Measurements from ENCODE around the gene RAD51B. TPM values are rescaled to one million over a fixed set of nuclear protein-coding genes. Genes with fewer than 3 reads are reported as not detected.

The RAD51B gene
- total RNA-seq, 1 experiment from 2014 or later: 16.7 TPM

- no peak overlapping the region for H3T11ph ChIP-seq (ENCODE audit: low read length)
- H3K4me1 ChIP-seq (ENCODE audit: insufficient read depth, low read length): no peaks in the 10 kb centered on the region; the same call in 1 of the 2 replicates
- no peaks in the 10 kb centered on the region for H3K27me3 ChIP-seq (ENCODE audit: insufficient read depth, low read length)
- Mint-ChIP-seq H3K9me3 (peaks cover 0 to 4% of the 10 kb centered on the region in 2 experiments; a peak in 1 of 5 replicates), H3K4me3 (no peak overlapping the region), H3K27ac (peak overlapping the region in 1 of 3 experiments; percentile 9; a peak in 1 of 7 replicates), H3K27me3 (ENCODE audit: low read depth) (peaks cover 6% of the 10 kb centered on the region), H3K36me3 (ENCODE audit: insufficient read depth in 1 of 3, low read depth in 3 of 3) (no peaks in the 10 kb centered on the region), H3K4me1 (peaks cover 17 to 18% of the 10 kb centered on the region in 2 experiments)
- H2BK15ac ChIP-seq (ENCODE audit: low read depth, low read length): no peak overlapping the region
- H2BK20ac ChIP-seq (ENCODE audit: low read depth, low read length, poor library complexity, severe bottlenecking): no peak overlapping the region
- H3K4me2 ChIP-seq (ENCODE audit: insufficient read depth, insufficient read length, low read length): no peak overlapping the region
- no peak overlapping the region for H3K27ac ChIP-seq (ENCODE audit: insufficient read length, low read depth, low read length)
- H4K5ac ChIP-seq (ENCODE audit: insufficient read length, low read depth, low read length): no peak overlapping the region
- no peak for DNase-seq
- H2BK12ac ChIP-seq (ENCODE audit: insufficient read length, low read depth, low read length): no peak overlapping the region
- no peak overlapping the region for H3K56ac ChIP-seq (ENCODE audit: insufficient read length, low read depth, low read length)
- H3K14ac ChIP-seq (ENCODE audit: insufficient read depth, low read length): no peak overlapping the region
- no peaks in the 10 kb centered on the region for H3K79me2 ChIP-seq (ENCODE audit: insufficient read depth, low read length)
- TF ChIP-seq, protein P1, sequence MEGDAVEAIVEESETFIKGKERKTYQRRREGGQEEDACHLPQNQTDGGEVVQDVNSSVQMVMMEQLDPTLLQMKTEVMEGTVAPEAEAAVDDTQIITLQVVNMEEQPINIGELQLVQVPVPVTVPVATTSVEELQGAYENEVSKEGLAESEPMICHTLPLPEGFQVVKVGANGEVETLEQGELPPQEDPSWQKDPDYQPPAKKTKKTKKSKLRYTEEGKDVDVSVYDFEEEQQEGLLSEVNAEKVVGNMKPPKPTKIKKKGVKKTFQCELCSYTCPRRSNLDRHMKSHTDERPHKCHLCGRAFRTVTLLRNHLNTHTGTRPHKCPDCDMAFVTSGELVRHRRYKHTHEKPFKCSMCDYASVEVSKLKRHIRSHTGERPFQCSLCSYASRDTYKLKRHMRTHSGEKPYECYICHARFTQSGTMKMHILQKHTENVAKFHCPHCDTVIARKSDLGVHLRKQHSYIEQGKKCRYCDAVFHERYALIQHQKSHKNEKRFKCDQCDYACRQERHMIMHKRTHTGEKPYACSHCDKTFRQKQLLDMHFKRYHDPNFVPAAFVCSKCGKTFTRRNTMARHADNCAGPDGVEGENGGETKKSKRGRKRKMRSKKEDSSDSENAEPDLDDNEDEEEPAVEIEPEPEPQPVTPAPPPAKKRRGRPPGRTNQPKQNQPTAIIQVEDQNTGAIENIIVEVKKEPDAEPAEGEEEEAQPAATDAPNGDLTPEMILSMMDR (conservative IDR thresholded peaks at IDR 0.05): peak; percentile 29; the same call in 1 of the 3 replicates
- no peaks in the 10 kb centered on the region for H3K9me3 ChIP-seq (ENCODE audit: control insufficient read depth, low read depth, low read length)
- no peaks in the 10 kb centered on the region for H3K23me2 ChIP-seq (ENCODE audit: insufficient read length, low read depth, low read length, poor library complexity, severe bottlenecking)
- no peak overlapping the region for H4K91ac ChIP-seq (ENCODE audit: insufficient read length, low read depth, low read length)
- no peak overlapping the region for H3K23ac ChIP-seq (ENCODE audit: insufficient read length, low read depth, low read length)
- H2BK120ac ChIP-seq (ENCODE audit: low read depth, low read length, poor library complexity, severe bottlenecking): no peak overlapping the region
- H2AK5ac ChIP-seq (ENCODE audit: insufficient read length, low read length): no peak overlapping the region
- no peaks in the 10 kb centered on the region for H4K20me1 ChIP-seq (ENCODE audit: control insufficient read depth, insufficient read depth, insufficient read length)
- H3K18ac ChIP-seq (ENCODE audit: insufficient read length, low read depth, low read length): no peak overlapping the region
- H3K4ac ChIP-seq (ENCODE audit: low read depth, low read length): no peak overlapping the region
- H3K79me1 ChIP-seq (ENCODE audit: insufficient read depth, low read depth, low read length, poor library complexity, severe bottlenecking): no peaks in the 10 kb centered on the region
- no peak overlapping the region for H3K9ac ChIP-seq (ENCODE audit: extremely low read depth, insufficient read length, low read length)
- no peak overlapping the region for H4K8ac ChIP-seq (replicated peaks; ENCODE audit: insufficient read length, low read depth, low read length)
- no peak overlapping the region for H2BK5ac ChIP-seq (ENCODE audit: insufficient read length, low read length)
- WGBS (ENCODE audit: extremely low coverage, insufficient read length, low lambda C conversion rate): no CpG with 5 or more reads among the region's 4 CpGs
- H2AFZ ChIP-seq (ENCODE audit: low read length): no peak overlapping the region
Measured at GRCh38 chr14:68664225-68664681, 844.7 kb downstream of the RAD51B start.
